GM23338 (cell line): ENCODE measurements around the gene ZBTB8B. TPM values are rescaled to one million over a fixed set of nuclear protein-coding genes. Genes with fewer than 3 reads are reported as not detected.

Experiments used
- ATAC-seq: fragments of 200-7000 bp; cut with Tn5 transposase; 3 replicates; pipeline ENCODE4 v1.9.1; 2020
- DNase-seq: peaks from one replicate; pipeline ENCODE4 v3.0.0-alpha.2; 2015; ENCODE audit warnings: low spot score
- H2AFZ ChIP-seq: fragments of 200-600 bp; sonication (generic); 2 replicates; pipeline ENCODE4 v1.8.0; 2016; ENCODE audit warnings: antibody characterized with exemption, mild to moderate bottlenecking, moderate library complexity
- H3F3A ChIP-seq: fragments of 200-600 bp; sonication (generic); replicated peaks from 2 replicates; pipeline ENCODE4 v1.8.0; 2017; ENCODE audit warnings: antibody characterized with exemption, mixed run types, low read depth
- H3K27ac ChIP-seq: fragments of 200-600 bp; sonication (generic); 2 replicates; pipeline ENCODE4 v1.6.1; 2016; ENCODE audit warnings: low read depth
- H3K27me3 ChIP-seq: fragments of 200-600 bp; sonication (generic); 2 replicates; pipeline ENCODE4 v1.8.0; 2016; ENCODE audit warnings: mild to moderate bottlenecking, mixed run types, moderate library complexity; ENCODE audit not compliant: insufficient read depth
- H3K36me3 ChIP-seq: fragments of 200-600 bp; sonication (generic); 2 replicates; pipeline ENCODE4 v1.8.0; 2016; ENCODE audit warnings: mild to moderate bottlenecking; ENCODE audit not compliant: insufficient read depth
- H3K4me1 ChIP-seq: fragments of 200-600 bp; sonication (generic); 2 replicates; pipeline ENCODE4 v1.8.0; 2016; ENCODE audit warnings: mild to moderate bottlenecking, moderate library complexity; ENCODE audit not compliant: insufficient read depth
- H3K4me2 ChIP-seq: fragments of 200-600 bp; sonication (generic); 2 replicates; pipeline ENCODE4 v1.7.1; 2017; ENCODE audit warnings: mixed run types
- H3K4me3 ChIP-seq: fragments of 200-600 bp; sonication (generic); 2 replicates; pipeline ENCODE4 v1.6.1; 2016; ENCODE audit warnings: mixed run types
- H3K79me2 ChIP-seq: fragments of 200-600 bp; sonication (generic); replicated peaks from 2 replicates; pipeline ENCODE4 v1.8.0; 2017; ENCODE audit warnings: mild to moderate bottlenecking; ENCODE audit not compliant: insufficient read depth
- H3K9me2 ChIP-seq: fragments of 200-600 bp; sonication (generic); 2 replicates; pipeline ENCODE4 v1.8.0; 2017; ENCODE audit not compliant: insufficient read depth
- H4K20me1 ChIP-seq: fragments of 200-600 bp; sonication (generic); replicated peaks from 2 replicates; pipeline ENCODE4 v1.8.0; 2017; ENCODE audit warnings: mild to moderate bottlenecking; ENCODE audit not compliant: insufficient read depth
- H3K27ac Mint-ChIP-seq: 2 replicates; pipeline ENCODE4 v1.8.0; 2020; ENCODE audit warnings: inconsistent platforms, mild to moderate bottlenecking, moderate library complexity, mixed read lengths
- H3K27me3 Mint-ChIP-seq: 3 replicates; pipeline ENCODE4 v1.8.0; 2022; ENCODE audit warnings: low read depth, mild to moderate bottlenecking, moderate library complexity, mixed read lengths, inconsistent platforms; ENCODE audit not compliant: insufficient read depth, poor library complexity
- H3K36me3 Mint-ChIP-seq: 3 replicates; pipeline ENCODE4 v1.8.0; 2021; ENCODE audit warnings: low read depth, mild to moderate bottlenecking, inconsistent platforms, moderate library complexity, mixed read lengths
- H3K4me1 Mint-ChIP-seq: 3 replicates; pipeline ENCODE4 v1.8.0; 2020; ENCODE audit warnings: mild to moderate bottlenecking, inconsistent platforms, mixed read lengths
- H3K4me3 Mint-ChIP-seq: 3 replicates; pipeline ENCODE4 v1.8.0; 2021; ENCODE audit warnings: moderate library complexity, mild to moderate bottlenecking, inconsistent platforms, mixed read lengths
- H3K9me3 Mint-ChIP-seq: 3 replicates; pipeline ENCODE4 v1.8.0; 2020; ENCODE audit warnings: moderate library complexity, mild to moderate bottlenecking, inconsistent platforms, mixed read lengths
- CREB1 ChIP-seq: fragments of 250-450 bp; sonication (Bioruptor Pico); IDR thresholded peaks from 2 replicates; pipeline ENCODE4 v1.5.0; 2020; ENCODE audit warnings: low read depth, mild to moderate bottlenecking, moderate library complexity
- ETS1 ChIP-seq: IDR thresholded peaks from 2 replicates; pipeline ENCODE4 v1.6.1; 2016; ENCODE audit warnings: antibody characterized with exemption
- NANOG ChIP-seq: IDR thresholded peaks from 2 replicates; pipeline ENCODE4 v1.6.1; 2016; ENCODE audit warnings: antibody characterized with exemption, borderline replicate concordance
- STAT1 ChIP-seq: IDR thresholded peaks from one replicate; pipeline ENCODE4 v1.6.1; 2016; ENCODE audit warnings: antibody characterized with exemption; ENCODE audit not compliant: unreplicated experiment
- ZNF114 ChIP-seq: fragments of 250-450 bp; sonication (Bioruptor Pico); IDR thresholded peaks from 2 replicates; pipeline ENCODE4 v1.5.0; 2020; ENCODE audit warnings: mild to moderate bottlenecking, moderate library complexity
- ZNF331 ChIP-seq: fragments of 250-450 bp; sonication (Bioruptor Pico); IDR thresholded peaks from 2 replicates; pipeline ENCODE4 v1.5.0; 2020; ENCODE audit warnings: low read depth, mild to moderate bottlenecking, moderate library complexity
- polyA plus RNA-seq: library from polyadenylated mRNA; unstranded; fragments of >200 nt; fragmentation: Nextera tagmentation; extraction: Ambion mirVana; gene quantifications from 2 replicates; pipeline ENCODE4 v1.2.1, GENCODE V29; 2016
- total RNA-seq: library from RNA; depleted of rRNA; stranded (reverse); fragments of >200 nt; shearing (Covaris generic); gene quantifications from 2 replicates; pipeline ENCODE4 v1.2.3, GENCODE V29; 2014
- TF ChIP-seq, protein P1 (sequence below): IDR thresholded peaks from one replicate; pipeline ENCODE4 v1.6.1; 2018; ENCODE audit warnings: antibody characterized with exemption; ENCODE audit not compliant: unreplicated experiment

Gene ZBTB8B
- total and polyA plus RNA-seq, 2 experiments from 2014 or later, result 0.95 to 4.2 TPM

DNA sequence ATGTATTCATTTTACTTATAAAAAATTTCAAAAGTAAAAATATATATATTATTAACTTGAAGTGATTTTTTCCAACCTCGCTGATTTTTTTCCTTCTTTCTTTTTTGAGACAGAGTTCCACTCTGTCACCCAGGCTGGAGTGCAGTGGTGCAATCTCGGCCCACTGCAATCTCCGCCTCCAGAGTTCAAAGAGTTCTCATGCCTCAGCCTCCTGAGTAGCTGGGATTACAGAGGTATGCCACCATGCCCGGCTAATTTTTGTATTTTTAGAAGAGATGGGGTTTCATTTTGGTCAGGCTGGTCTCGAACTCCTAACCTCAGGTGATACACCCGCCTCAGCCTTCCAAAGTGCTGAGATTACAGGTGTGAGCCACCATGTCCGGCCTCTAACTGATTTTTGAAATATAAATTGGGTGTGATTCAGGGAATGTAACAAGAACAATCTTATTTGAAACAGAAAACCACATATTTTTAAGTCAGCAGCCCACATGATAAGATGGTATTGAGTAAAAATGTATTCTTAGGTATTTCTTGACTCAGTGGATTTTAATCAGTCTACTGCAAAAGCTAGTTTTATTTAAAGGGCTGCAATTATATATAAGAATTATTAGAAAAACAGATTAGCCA, 30.0 kb downstream of the ZBTB8B start:
- DNase-seq (no peak), ATAC-seq (no peak)
- Mint-ChIP-seq H3K9me3 (no peaks in the 10 kb centered on the region), H3K27ac (no peak overlapping the region), H3K27me3 (peaks cover 3% of the 10 kb centered on the region), H3K4me3 (no peak overlapping the region), H3K4me1 (peaks cover 8% of the 10 kb centered on the region; the same call in 2 of the 3 replicates), H3K36me3 (no peaks in the 10 kb centered on the region)
- H2AFZ ChIP-seq, result no peak overlapping the region
- no peak overlapping the region for H3K4me3 ChIP-seq
- H3K9me2 ChIP-seq, result no peaks in the 10 kb centered on the region
- TF ChIP-seq CREB1 (CRISPR knock-in tag), result no peak
- TF ChIP-seq ETS1, result no peak
- TF ChIP-seq ZNF114 (CRISPR knock-in tag), result no peak
- H3K4me1 ChIP-seq, result no peaks in the 10 kb centered on the region
- H3K79me2 ChIP-seq, result no peaks in the 10 kb centered on the region
- no peaks in the 10 kb centered on the region for H3K36me3 ChIP-seq
- 0 out of 2 replicates have a peak, but pooled peaks cover 15% of the 10 kb centered on the region for H3F3A ChIP-seq
- H3K27me3 ChIP-seq, result no peaks in the 10 kb centered on the region
- no peak overlapping the region for H3K4me2 ChIP-seq
- no peak overlapping the region for H3K27ac ChIP-seq
- H4K20me1 ChIP-seq, result no peaks in the 10 kb centered on the region

DNA sequence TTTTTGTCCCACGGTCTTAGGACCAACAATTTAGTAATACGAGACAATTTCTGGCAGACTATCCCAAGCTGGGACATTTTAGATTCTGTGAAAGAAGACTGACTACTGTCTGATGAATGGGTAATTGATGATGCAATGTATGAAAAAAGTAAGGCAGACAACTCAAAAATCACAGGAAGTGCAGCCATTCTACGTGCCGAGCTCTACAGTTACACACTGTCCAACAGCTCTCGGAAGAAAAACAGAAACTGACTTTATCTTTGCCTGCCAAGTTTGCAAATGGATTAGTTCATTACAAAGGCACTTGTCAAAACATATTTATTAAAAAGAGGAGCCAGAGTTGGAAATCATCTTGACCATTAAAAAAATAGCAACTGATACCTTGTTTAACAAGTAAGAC, 31.3 kb downstream of the ZBTB8B start:
- Histone ChIP-seq H3F3A (peaks cover 18% of the 10 kb centered on the region), H4K20me1 (no peaks in the 10 kb centered on the region), H3K27ac (0 out of 2 replicates have a peak overlapping the region, but pooled peaks have one; percentile 3), H3K4me1 (no peaks in the 10 kb centered on the region), H3K9me2 (no peaks in the 10 kb centered on the region), H3K36me3 (no peaks in the 10 kb centered on the region), H3K4me3 (no peak overlapping the region), H3K79me2 (no peaks in the 10 kb centered on the region), H2AFZ (no peak overlapping the region), H3K27me3 (no peaks in the 10 kb centered on the region), H3K4me2 (no peak overlapping the region)
- TF ChIP-seq STAT1, result no peak
- TF ChIP-seq, protein P1, sequence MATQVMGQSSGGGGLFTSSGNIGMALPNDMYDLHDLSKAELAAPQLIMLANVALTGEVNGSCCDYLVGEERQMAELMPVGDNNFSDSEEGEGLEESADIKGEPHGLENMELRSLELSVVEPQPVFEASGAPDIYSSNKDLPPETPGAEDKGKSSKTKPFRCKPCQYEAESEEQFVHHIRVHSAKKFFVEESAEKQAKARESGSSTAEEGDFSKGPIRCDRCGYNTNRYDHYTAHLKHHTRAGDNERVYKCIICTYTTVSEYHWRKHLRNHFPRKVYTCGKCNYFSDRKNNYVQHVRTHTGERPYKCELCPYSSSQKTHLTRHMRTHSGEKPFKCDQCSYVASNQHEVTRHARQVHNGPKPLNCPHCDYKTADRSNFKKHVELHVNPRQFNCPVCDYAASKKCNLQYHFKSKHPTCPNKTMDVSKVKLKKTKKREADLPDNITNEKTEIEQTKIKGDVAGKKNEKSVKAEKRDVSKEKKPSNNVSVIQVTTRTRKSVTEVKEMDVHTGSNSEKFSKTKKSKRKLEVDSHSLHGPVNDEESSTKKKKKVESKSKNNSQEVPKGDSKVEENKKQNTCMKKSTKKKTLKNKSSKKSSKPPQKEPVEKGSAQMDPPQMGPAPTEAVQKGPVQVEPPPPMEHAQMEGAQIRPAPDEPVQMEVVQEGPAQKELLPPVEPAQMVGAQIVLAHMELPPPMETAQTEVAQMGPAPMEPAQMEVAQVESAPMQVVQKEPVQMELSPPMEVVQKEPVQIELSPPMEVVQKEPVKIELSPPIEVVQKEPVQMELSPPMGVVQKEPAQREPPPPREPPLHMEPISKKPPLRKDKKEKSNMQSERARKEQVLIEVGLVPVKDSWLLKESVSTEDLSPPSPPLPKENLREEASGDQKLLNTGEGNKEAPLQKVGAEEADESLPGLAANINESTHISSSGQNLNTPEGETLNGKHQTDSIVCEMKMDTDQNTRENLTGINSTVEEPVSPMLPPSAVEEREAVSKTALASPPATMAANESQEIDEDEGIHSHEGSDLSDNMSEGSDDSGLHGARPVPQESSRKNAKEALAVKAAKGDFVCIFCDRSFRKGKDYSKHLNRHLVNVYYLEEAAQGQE, result no peak
- no peak for TF ChIP-seq NANOG
- no peak for TF ChIP-seq ZNF331 (CRISPR knock-in tag)
- no peak for TF ChIP-seq ETS1
- ATAC-seq, result no peak
- Mint-ChIP-seq H3K9me3 (no peaks in the 10 kb centered on the region), H3K27ac (no peak overlapping the region), H3K36me3 (no peaks in the 10 kb centered on the region; the same call in 2 of the 3 replicates), H3K4me1 (peaks cover 8% of the 10 kb centered on the region; the same call in 2 of the 3 replicates), H3K4me3 (no peak overlapping the region), H3K27me3 (peaks cover 5% of the 10 kb centered on the region)
- DNase-seq, result no peak
